Progenitor cell of endocrine pancreas (in vitro differentiated cells): ENCODE data around the gene SYNJ1. TPM values are rescaled to one million over a fixed set of nuclear protein-coding genes. Genes with fewer than 3 reads are reported as not detected.

Experiments used
- DNase-seq: peaks from one replicate; pipeline ENCODE4 v3.0.0; 2021; ENCODE audit warnings: low spot score; ENCODE audit not compliant: unreplicated experiment
- H3K27ac Mint-ChIP-seq: 2 replicates; pipeline ENCODE4 v1.8.0; 2021; ENCODE audit warnings: mild to moderate bottlenecking, moderate library complexity, mixed read lengths
- H3K27me3 Mint-ChIP-seq: 2 replicates; pipeline ENCODE4 v1.8.0; 2021; ENCODE audit warnings: mixed read lengths
- H3K36me3 Mint-ChIP-seq: 2 replicates; pipeline ENCODE4 v1.8.0; 2022; ENCODE audit warnings: mixed read lengths; ENCODE audit not compliant: insufficient read depth
- H3K4me1 Mint-ChIP-seq: 2 replicates; pipeline ENCODE4 v1.8.0; 2021; ENCODE audit warnings: low read depth, mixed read lengths
- H3K4me3 Mint-ChIP-seq: 2 replicates; pipeline ENCODE4 v1.8.0; 2021; ENCODE audit warnings: low read depth, mild to moderate bottlenecking, moderate library complexity, mixed read lengths
- H3K9me3 Mint-ChIP-seq: 2 replicates; pipeline ENCODE4 v1.8.0; 2021; ENCODE audit warnings: low read depth, mixed read lengths
- total RNA-seq: library from RNA; stranded (reverse); gene quantifications from 2 replicates; pipeline ENCODE4 v1.2.1, GENCODE V29; 2021
- TF ChIP-seq, protein P1 (sequence below): fragments of 200-600 bp; sonication (generic); IDR thresholded peaks from one replicate; pipeline ENCODE4 v1.5.0; 2021; ENCODE audit warnings: antibody characterized with exemption, mild to moderate bottlenecking; ENCODE audit not compliant: unreplicated experiment

The SYNJ1 gene
- total RNA-seq, 1 donor from 2014 or later: 10.1 TPM

- TF ChIP-seq, protein P1, sequence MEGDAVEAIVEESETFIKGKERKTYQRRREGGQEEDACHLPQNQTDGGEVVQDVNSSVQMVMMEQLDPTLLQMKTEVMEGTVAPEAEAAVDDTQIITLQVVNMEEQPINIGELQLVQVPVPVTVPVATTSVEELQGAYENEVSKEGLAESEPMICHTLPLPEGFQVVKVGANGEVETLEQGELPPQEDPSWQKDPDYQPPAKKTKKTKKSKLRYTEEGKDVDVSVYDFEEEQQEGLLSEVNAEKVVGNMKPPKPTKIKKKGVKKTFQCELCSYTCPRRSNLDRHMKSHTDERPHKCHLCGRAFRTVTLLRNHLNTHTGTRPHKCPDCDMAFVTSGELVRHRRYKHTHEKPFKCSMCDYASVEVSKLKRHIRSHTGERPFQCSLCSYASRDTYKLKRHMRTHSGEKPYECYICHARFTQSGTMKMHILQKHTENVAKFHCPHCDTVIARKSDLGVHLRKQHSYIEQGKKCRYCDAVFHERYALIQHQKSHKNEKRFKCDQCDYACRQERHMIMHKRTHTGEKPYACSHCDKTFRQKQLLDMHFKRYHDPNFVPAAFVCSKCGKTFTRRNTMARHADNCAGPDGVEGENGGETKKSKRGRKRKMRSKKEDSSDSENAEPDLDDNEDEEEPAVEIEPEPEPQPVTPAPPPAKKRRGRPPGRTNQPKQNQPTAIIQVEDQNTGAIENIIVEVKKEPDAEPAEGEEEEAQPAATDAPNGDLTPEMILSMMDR: no peak
- Mint-ChIP-seq H3K27ac (peak overlapping the region; percentile 93), H3K36me3 (no peaks in the 10 kb centered on the region), H3K4me3 (peak overlapping the region; percentile 98), H3K27me3 (no peaks in the 10 kb centered on the region), H3K9me3 (no peaks in the 10 kb centered on the region), H3K4me1 (peaks cover 12% of the 10 kb centered on the region)
- DNase-seq: no peak
Measured at GRCh38 chr21:32728456-32728839, 635 bp upstream of the SYNJ1 start.

DNA sequence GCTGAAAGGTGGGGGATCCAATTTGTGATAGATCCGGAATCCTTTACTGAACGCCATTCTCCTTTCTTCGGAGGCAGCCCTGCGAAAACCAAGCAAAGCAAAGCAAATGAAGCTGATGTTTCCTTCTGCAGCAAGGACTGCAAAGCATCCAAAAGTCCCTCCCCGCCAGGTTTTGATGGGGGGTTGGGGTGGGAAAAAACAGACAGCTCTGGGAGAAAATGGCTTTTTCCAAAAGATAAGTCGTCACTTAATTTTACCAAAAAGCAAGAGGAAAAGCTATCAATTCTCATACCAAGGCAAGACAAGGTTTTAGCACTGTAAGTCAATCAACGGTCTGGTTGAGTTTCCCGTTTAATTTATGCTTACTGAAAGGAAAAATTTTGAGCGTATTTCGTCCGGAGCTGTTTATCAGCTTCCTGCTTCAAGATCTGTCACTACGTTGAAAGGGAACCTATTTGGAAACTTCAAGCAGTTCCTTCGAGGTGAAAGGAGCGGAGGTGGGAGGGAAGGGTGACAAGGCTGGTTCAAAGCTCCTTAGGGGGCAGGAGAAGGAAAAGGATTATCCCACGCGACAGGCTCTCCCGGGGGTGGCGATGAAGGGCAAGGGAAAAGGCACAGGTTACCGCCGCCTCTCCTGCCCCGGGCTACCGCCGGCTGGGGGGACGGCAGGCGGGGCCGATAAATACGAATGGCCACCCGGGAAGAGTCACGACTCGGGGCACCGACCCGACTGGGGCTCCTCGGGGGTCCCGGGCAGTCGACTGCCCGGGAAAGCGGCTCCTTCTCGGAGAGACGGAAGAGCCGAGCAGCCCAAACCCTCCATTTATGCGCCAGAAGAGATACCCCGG is 750 bp downstream of the SYNJ1 start:
- no peaks in the 10 kb centered on the region for H3K27me3 Mint-ChIP-seq
- peak; percentile 15 for DNase-seq
- peaks cover 12% of the 10 kb centered on the region for H3K4me1 Mint-ChIP-seq
- TF ChIP-seq, protein P1: no peak
- no peaks in the 10 kb centered on the region for H3K36me3 Mint-ChIP-seq
- no peaks in the 10 kb centered on the region for H3K9me3 Mint-ChIP-seq
- peak overlapping the region; percentile 93 for H3K27ac Mint-ChIP-seq
- H3K4me3 Mint-ChIP-seq: peak overlapping the region; percentile 98

GRCh38 chr21:32719085-32719484 is 8.7 kb downstream of the SYNJ1 start:
- Mint-ChIP-seq H3K4me1 (no peaks in the 10 kb centered on the region), H3K4me3 (no peak overlapping the region), H3K27ac (no peak overlapping the region), H3K36me3 (peaks cover 3% of the 10 kb centered on the region), H3K9me3 (no peaks in the 10 kb centered on the region), H3K27me3 (no peaks in the 10 kb centered on the region)
- no peak for DNase-seq
- TF ChIP-seq, protein P1: no peak

DNA sequence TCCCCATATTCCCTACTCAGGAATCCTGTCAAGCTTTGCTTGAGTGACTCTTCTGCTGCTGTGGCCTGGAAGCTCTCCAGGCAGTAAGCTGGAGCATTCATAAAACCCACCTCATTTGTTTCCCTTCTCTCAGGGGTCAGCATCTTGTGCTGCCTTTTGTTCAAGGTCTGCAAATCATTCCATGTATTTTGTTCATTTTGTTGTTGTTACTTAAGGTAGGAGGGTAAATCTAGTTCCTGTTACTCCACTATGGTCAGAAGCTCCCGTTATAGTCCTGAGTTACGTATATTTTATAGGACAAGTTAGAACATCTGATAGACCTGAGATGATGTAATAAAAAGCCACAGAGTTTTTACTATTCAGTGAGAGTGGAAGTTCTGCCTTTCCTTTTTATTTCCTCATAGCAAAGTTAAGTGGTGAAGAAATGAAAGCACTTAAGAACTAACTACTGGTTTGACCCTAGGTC is 9.9 kb downstream of the SYNJ1 start:
- no peaks in the 10 kb centered on the region for H3K9me3 Mint-ChIP-seq
- no peak overlapping the region for H3K27ac Mint-ChIP-seq
- H3K27me3 Mint-ChIP-seq: no peaks in the 10 kb centered on the region
- H3K4me3 Mint-ChIP-seq: no peak overlapping the region
- H3K36me3 Mint-ChIP-seq: peaks cover 3% of the 10 kb centered on the region
- H3K4me1 Mint-ChIP-seq: no peaks in the 10 kb centered on the region
- no peak for DNase-seq
- TF ChIP-seq, protein P1: no peak

DNA sequence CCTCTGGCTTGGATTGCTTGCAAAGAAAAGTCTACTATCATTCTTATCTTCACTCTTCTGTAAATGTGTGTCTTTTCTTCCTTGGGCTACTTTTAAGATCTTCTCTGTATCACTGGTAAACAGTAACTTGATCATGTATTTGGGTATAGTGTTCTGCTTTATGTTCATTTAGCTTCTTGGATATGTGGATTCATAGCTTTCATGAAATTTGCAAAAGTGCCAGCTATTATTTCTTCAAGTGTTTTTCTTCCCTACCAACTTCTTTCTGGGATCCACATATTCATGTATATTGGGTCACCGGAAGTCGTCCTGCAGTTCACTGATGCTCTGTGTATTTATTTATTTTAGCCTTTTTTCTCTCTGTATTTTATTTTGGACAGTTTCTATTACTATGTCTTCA is 11.3 kb downstream of the SYNJ1 start:
- Mint-ChIP-seq H3K27ac (no peak overlapping the region), H3K4me1 (no peaks in the 10 kb centered on the region), H3K36me3 (peaks cover 3% of the 10 kb centered on the region), H3K4me3 (no peak overlapping the region), H3K27me3 (no peaks in the 10 kb centered on the region), H3K9me3 (no peaks in the 10 kb centered on the region)
- TF ChIP-seq, protein P1: no peak
- no peak for DNase-seq
